ENCODE results near the gene CAMK1D. TPM values are rescaled to one million over a fixed set of nuclear protein-coding genes. Genes with fewer than 3 reads are reported as not detected.

Gene CAMK1D
- total RNA-seq, 1 experiment from 2014 or later, result 0.63 TPM

DNA sequence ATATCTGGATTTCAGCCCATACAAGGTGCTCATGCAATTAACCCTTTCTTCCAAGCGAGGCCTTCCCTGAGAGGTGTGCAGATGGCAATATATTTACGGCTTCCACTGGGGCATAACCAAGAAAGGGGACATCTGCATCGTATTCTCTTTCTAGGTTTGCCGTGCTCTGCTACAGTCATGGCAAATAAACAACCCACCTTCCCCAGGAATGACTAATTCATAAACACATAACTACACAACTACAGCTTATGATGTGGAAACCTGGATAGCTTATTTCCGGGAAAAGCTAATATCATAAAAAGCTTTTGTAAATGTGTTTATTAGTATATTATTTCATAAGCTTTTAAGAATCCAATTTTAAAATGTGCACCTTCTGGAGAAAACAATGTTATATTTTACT lies 120.0 kb downstream of the CAMK1D start:
- H3K79me2 ChIP-seq (ENCODE audit: low read length), result no peaks in the 10 kb centered on the region
- no peaks in the 10 kb centered on the region for H4K20me1 ChIP-seq (ENCODE audit: insufficient read depth, low read depth, low read length)
- no peak for DNase-seq

DNA sequence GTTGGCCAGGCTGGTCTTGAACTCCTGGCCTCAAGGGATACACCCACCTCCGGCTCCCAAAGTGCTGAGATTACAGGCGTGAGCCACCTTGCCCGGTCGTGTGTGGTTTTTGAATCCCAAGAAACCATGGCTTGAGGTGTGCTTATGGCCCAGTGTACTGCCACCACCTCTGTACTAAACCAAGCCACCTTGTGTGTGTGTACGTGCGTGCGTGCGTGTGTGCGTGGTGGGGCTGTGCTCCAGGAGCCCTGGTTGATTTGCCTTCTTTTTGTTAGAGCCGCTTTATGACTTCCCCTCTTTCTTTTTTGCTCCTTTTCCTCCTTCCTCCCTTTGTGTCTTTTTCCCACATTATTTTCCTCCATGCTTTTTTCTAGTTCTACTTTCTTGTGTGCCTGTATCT lies 121.4 kb downstream of the CAMK1D start:
- H3K4me2 ChIP-seq (ENCODE audit: low read depth, low read length, poor library complexity, severe bottlenecking), result no peak overlapping the region
- no peak overlapping the region for H3K27ac ChIP-seq (ENCODE audit: low read length)
- H4K20me1 ChIP-seq (ENCODE audit: insufficient read depth, low read depth, low read length), result no peaks in the 10 kb centered on the region
- no peaks in the 10 kb centered on the region for H3K36me3 ChIP-seq (ENCODE audit: insufficient read depth, low read length)
- H3K9me3 ChIP-seq (ENCODE audit: low read length), result no peaks in the 10 kb centered on the region
- H2AFZ ChIP-seq (ENCODE audit: low read length), result no peak overlapping the region
- H3K9ac ChIP-seq (ENCODE audit: low read length), result no peak overlapping the region
- H3K4me3 ChIP-seq (ENCODE audit: low read length), result no peak overlapping the region
- no peak for DNase-seq
- H3K27me3 ChIP-seq (ENCODE audit: low read length), result no peaks in the 10 kb centered on the region
- no peaks in the 10 kb centered on the region for H3K79me2 ChIP-seq (ENCODE audit: low read length)
- H3K9me2 ChIP-seq (replicated peaks; ENCODE audit: insufficient read depth, low read length), result no peaks in the 10 kb centered on the region
- no peaks in the 10 kb centered on the region for H3K4me1 ChIP-seq (ENCODE audit: low read length)

More for the DNA sequence above, 120.0 kb downstream of the CAMK1D start:
- Histone ChIP-seq H3K27me3 (ENCODE audit: low read length) (no peaks in the 10 kb centered on the region), H3K9ac (ENCODE audit: low read length) (no peak overlapping the region), H3K4me2 (ENCODE audit: low read depth, low read length, poor library complexity, severe bottlenecking) (no peak overlapping the region), H2AFZ (ENCODE audit: low read length) (no peak overlapping the region), H3K36me3 (ENCODE audit: insufficient read depth, low read length) (no peaks in the 10 kb centered on the region), H3K9me3 (ENCODE audit: low read length) (no peaks in the 10 kb centered on the region), H3K9me2 (replicated peaks; ENCODE audit: insufficient read depth, low read length) (no peaks in the 10 kb centered on the region), H3K4me1 (ENCODE audit: low read length) (no peaks in the 10 kb centered on the region), H3K27ac (ENCODE audit: low read length) (no peak overlapping the region), H3K4me3 (ENCODE audit: low read length) (no peak overlapping the region)

DNA sequence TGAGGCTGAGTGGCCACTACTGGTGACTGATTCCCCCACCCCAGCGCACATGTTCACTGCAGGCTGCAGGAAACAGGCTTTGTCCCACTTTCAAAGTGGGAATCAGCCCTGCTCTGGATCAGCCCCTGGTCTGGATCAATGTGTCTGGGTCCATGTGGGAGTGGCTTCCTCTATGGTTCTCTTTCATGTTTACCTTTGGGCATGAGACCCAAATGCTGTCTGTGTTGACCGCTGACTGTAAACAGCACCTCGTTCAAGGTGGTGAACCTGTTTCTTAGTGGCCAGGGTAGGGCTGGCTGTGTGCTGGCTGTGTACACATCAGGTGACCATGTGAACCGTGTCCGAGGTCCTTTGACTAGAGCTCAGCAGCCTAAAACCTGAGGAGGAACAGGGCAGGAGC lies 121.8 kb downstream of the CAMK1D start:
- Histone ChIP-seq H3K27me3 (ENCODE audit: low read length) (no peaks in the 10 kb centered on the region), H3K79me2 (ENCODE audit: low read length) (no peaks in the 10 kb centered on the region), H2AFZ (ENCODE audit: low read length) (no peak overlapping the region), H3K9ac (ENCODE audit: low read length) (no peak overlapping the region), H3K4me2 (ENCODE audit: low read depth, low read length, poor library complexity, severe bottlenecking) (no peak overlapping the region), H3K27ac (ENCODE audit: low read length) (no peak overlapping the region), H3K9me2 (replicated peaks; ENCODE audit: insufficient read depth, low read length) (no peaks in the 10 kb centered on the region), H3K9me3 (ENCODE audit: low read length) (no peaks in the 10 kb centered on the region), H3K36me3 (ENCODE audit: insufficient read depth, low read length) (no peaks in the 10 kb centered on the region), H3K4me1 (ENCODE audit: low read length) (no peaks in the 10 kb centered on the region), H4K20me1 (ENCODE audit: insufficient read depth, low read depth, low read length) (no peaks in the 10 kb centered on the region), H3K4me3 (ENCODE audit: low read length) (no peak overlapping the region)
- no peak for DNase-seq

DNA sequence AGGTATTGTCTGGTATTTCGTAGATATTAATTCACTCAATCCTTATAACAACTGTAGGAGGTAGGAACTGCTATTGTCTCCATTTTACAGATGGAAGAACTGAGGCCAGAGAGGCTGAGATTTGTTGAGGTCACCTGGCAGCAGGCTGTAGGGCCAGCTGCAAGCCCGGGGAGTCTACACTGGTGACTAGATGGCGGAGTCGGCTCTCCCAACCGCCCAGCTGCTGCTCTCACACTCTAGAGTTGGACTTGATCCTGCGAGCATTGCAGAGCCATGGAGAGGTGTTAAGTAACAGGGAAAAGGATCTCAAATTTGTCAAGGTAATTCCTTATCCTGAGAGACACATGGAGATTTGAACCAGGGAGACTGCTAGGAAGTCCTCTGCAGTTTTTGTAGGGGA lies 124.1 kb downstream of the CAMK1D start:
- no peak overlapping the region for H3K4me2 ChIP-seq (ENCODE audit: low read depth, low read length, poor library complexity, severe bottlenecking)
- no peaks in the 10 kb centered on the region for H3K9me2 ChIP-seq (replicated peaks; ENCODE audit: insufficient read depth, low read length)
- H4K20me1 ChIP-seq (ENCODE audit: insufficient read depth, low read depth, low read length), result no peaks in the 10 kb centered on the region
- H2AFZ ChIP-seq (ENCODE audit: low read length), result no peak overlapping the region
- H3K9ac ChIP-seq (ENCODE audit: low read length), result no peak overlapping the region
- DNase-seq, result no peak
- no peaks in the 10 kb centered on the region for H3K27me3 ChIP-seq (ENCODE audit: low read length)
- no peak overlapping the region for H3K27ac ChIP-seq (ENCODE audit: low read length)
- H3K4me1 ChIP-seq (ENCODE audit: low read length), result no peaks in the 10 kb centered on the region
- no peak overlapping the region for H3K4me3 ChIP-seq (ENCODE audit: low read length)
- no peaks in the 10 kb centered on the region for H3K36me3 ChIP-seq (ENCODE audit: insufficient read depth, low read length)
- no peaks in the 10 kb centered on the region for H3K79me2 ChIP-seq (ENCODE audit: low read length)
- H3K9me3 ChIP-seq (ENCODE audit: low read length), result no peaks in the 10 kb centered on the region

DNA sequence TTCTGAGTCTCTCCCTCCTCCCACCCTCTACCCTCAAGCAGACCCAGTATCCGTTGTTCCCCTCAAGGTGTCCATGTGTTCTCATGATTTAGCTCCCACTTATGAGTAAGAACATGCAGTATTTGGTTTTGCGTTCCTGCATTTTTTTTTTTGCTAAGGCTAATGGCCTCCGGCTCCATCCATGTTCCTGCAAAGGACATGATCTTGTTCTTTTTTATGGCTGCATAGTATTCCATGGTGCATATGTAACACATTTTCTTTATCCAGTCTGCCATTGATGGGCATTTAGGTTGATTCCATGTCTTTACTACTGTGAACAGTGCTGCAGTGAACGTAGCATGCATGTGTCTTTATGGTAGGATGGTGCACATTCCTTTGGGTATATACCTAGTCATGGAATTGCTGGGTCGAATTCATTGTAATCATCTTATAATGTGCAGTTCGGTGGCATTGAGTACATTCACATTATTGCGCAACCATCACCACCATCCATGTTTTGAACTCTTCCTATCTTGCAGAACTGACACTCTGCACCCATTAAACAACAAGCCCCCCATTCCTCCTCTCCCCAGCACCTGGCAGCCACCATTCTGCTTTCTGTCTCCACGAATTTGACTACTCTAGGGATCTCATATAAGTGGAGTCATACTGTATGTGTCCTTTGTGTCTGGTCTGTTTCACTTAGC lies 125.5 kb downstream of the CAMK1D start:
- no peaks in the 10 kb centered on the region for H3K27me3 ChIP-seq (ENCODE audit: low read length)
- H3K27ac ChIP-seq (ENCODE audit: low read length), result no peak overlapping the region
- no peak overlapping the region for H2AFZ ChIP-seq (ENCODE audit: low read length)
- H3K9me2 ChIP-seq (replicated peaks; ENCODE audit: insufficient read depth, low read length), result no peaks in the 10 kb centered on the region
- no peaks in the 10 kb centered on the region for H4K20me1 ChIP-seq (ENCODE audit: insufficient read depth, low read depth, low read length)
- no peak overlapping the region for H3K4me3 ChIP-seq (ENCODE audit: low read length)
- no peak overlapping the region for H3K9ac ChIP-seq (ENCODE audit: low read length)
- no peak for DNase-seq
- H3K4me2 ChIP-seq (ENCODE audit: low read depth, low read length, poor library complexity, severe bottlenecking), result no peak overlapping the region
- no peaks in the 10 kb centered on the region for H3K36me3 ChIP-seq (ENCODE audit: insufficient read depth, low read length)
- no peaks in the 10 kb centered on the region for H3K4me1 ChIP-seq (ENCODE audit: low read length)
- H3K79me2 ChIP-seq (ENCODE audit: low read length), result no peaks in the 10 kb centered on the region
- no peaks in the 10 kb centered on the region for H3K9me3 ChIP-seq (ENCODE audit: low read length)

DNA sequence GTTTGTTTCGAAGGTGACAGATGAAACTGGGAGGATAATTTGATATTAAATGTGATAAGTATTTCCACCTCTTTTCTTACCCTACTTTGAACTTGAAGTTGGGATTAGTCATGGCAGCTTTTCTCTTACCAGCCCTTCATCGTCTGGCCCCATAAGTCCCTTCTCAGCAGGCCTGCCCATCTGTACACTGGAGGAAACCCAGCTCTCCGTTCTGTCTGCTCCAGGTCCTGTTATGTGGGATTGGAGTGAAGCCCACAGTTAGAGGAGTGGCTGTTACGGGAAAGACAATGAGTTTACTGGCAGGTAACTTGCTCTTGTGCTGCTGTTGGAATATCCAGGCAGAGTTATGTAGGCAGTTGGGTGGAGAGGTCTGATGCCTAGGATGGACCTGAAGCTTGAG lies 127.3 kb downstream of the CAMK1D start:
- Histone ChIP-seq H3K4me2 (ENCODE audit: low read depth, low read length, poor library complexity, severe bottlenecking) (no peak overlapping the region), H3K27me3 (ENCODE audit: low read length) (no peaks in the 10 kb centered on the region), H2AFZ (ENCODE audit: low read length) (no peak overlapping the region), H3K36me3 (ENCODE audit: insufficient read depth, low read length) (no peaks in the 10 kb centered on the region), H3K9ac (ENCODE audit: low read length) (no peak overlapping the region), H3K27ac (ENCODE audit: low read length) (no peak overlapping the region), H3K79me2 (ENCODE audit: low read length) (no peaks in the 10 kb centered on the region), H3K4me1 (ENCODE audit: low read length) (no peaks in the 10 kb centered on the region), H3K9me3 (ENCODE audit: low read length) (no peaks in the 10 kb centered on the region), H4K20me1 (ENCODE audit: insufficient read depth, low read depth, low read length) (no peaks in the 10 kb centered on the region), H3K9me2 (replicated peaks; ENCODE audit: insufficient read depth, low read length) (no peaks in the 10 kb centered on the region), H3K4me3 (ENCODE audit: low read length) (no peak overlapping the region)
- no peak for DNase-seq

DNA sequence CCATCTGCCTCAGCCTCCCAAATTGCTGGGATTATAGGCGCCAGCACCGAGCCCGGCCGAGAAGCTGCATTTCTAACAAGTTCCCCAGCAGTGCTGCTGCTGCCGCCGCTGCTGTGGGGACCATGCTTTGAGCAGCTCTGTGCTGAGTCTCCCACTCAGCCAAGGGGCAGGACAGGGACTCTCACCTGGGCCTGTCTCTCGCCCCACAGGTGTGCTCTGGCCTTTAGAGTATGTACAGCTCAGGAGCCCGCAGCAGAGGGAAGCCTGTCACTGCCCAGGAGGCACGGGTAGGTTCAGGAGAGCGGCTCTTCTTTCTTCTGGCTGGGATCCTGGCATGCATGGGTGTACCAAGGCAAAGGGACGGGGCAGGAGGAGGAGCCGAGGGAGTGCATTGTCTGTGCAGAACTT lies 130.1 kb downstream of the CAMK1D start:
- Histone ChIP-seq H3K36me3 (ENCODE audit: insufficient read depth, low read length) (no peaks in the 10 kb centered on the region), H3K27me3 (ENCODE audit: low read length) (no peaks in the 10 kb centered on the region), H3K9me3 (ENCODE audit: low read length) (no peaks in the 10 kb centered on the region), H4K20me1 (ENCODE audit: insufficient read depth, low read depth, low read length) (no peaks in the 10 kb centered on the region), H3K4me1 (ENCODE audit: low read length) (peaks cover 9% of the 10 kb centered on the region), H3K79me2 (ENCODE audit: low read length) (no peaks in the 10 kb centered on the region), H3K9ac (ENCODE audit: low read length) (no peak overlapping the region), H3K27ac (ENCODE audit: low read length) (no peak overlapping the region), H3K4me2 (ENCODE audit: low read depth, low read length, poor library complexity, severe bottlenecking) (no peak overlapping the region), H3K9me2 (replicated peaks; ENCODE audit: insufficient read depth, low read length) (no peaks in the 10 kb centered on the region), H2AFZ (ENCODE audit: low read length) (no peak overlapping the region), H3K4me3 (ENCODE audit: low read length) (no peak overlapping the region)
- DNase-seq, result no peak

DNA sequence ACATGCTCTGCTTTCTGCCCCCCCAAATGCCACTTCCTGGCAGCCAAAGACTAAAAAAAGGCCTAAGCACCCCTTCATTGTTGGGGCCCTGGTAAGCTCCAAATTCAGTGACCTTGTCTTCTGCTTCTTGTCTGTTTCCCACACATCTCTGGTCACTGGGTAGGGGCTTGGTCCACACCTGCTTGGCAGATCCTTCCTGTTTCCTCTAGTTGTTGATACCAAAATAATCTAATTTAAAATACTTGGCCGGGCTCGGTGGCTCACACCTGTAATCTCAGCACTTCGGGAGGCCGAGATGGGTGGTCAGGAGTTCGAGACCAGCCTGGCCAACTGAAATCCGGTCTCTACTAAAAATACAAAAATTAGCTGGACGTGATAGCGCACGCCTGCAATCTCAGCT lies 130.6 kb downstream of the CAMK1D start:
- Histone ChIP-seq H3K9me2 (replicated peaks; ENCODE audit: insufficient read depth, low read length) (no peaks in the 10 kb centered on the region), H3K36me3 (ENCODE audit: insufficient read depth, low read length) (no peaks in the 10 kb centered on the region), H2AFZ (ENCODE audit: low read length) (no peak overlapping the region)

More for the DNA sequence above, 130.6 kb downstream of the CAMK1D start:
- Histone ChIP-seq H3K4me2 (ENCODE audit: low read depth, low read length, poor library complexity, severe bottlenecking) (no peak overlapping the region), H3K9me3 (ENCODE audit: low read length) (no peaks in the 10 kb centered on the region), H3K9ac (ENCODE audit: low read length) (no peak overlapping the region), H3K4me1 (ENCODE audit: low read length) (peaks cover 12% of the 10 kb centered on the region), H3K27ac (ENCODE audit: low read length) (no peak overlapping the region), H3K27me3 (ENCODE audit: low read length) (no peaks in the 10 kb centered on the region), H3K79me2 (ENCODE audit: low read length) (no peaks in the 10 kb centered on the region), H4K20me1 (ENCODE audit: insufficient read depth, low read depth, low read length) (no peaks in the 10 kb centered on the region), H3K4me3 (ENCODE audit: low read length) (no peak overlapping the region)
- DNase-seq, result no peak
